Epithelial cell of proximal tubule (primary cell): ENCODE data around the gene UTP3. TPM values are rescaled to one million over a fixed set of nuclear protein-coding genes. Genes with fewer than 3 reads are reported as not detected.
A peak's percentile ranks its signal among the peaks of the same experiment; 100 is the strongest.
"Not testable (repeated sequence)": the region's sequence is repeated elsewhere in the genome, so short reads cannot be mapped to it uniquely, and the experiment has no call there.

Experiments used
- DNase-seq: peaks from one replicate; pipeline ENCODE4 v3.0.0-alpha.2; 2011; ENCODE audit warnings: low read depth
- H3K4me3 ChIP-seq: 2 replicates; pipeline ENCODE4 v1.5.1; 2011; ENCODE audit warnings: low read depth, mild to moderate bottlenecking, low read length
- total RNA-seq: library from RNA; depleted of rRNA; stranded (reverse); fragments of >200 nt; gene quantifications from 2 replicates; pipeline ENCODE4 v1.2.3, GENCODE V29; 2015
- TF ChIP-seq, protein P1 (sequence below): conservative IDR thresholded peaks from 2 replicates; pipeline ENCODE4 v1.5.1; 2012; ENCODE audit warnings: low read depth, mild to moderate bottlenecking, low read length

UTP3 gene
- total RNA-seq, 1 donor from 2014 or later = 28.0 TPM

GRCh38 chr4:70718811-70719604 lies 30.7 kb downstream of the UTP3 start:
- TF ChIP-seq, protein P1, sequence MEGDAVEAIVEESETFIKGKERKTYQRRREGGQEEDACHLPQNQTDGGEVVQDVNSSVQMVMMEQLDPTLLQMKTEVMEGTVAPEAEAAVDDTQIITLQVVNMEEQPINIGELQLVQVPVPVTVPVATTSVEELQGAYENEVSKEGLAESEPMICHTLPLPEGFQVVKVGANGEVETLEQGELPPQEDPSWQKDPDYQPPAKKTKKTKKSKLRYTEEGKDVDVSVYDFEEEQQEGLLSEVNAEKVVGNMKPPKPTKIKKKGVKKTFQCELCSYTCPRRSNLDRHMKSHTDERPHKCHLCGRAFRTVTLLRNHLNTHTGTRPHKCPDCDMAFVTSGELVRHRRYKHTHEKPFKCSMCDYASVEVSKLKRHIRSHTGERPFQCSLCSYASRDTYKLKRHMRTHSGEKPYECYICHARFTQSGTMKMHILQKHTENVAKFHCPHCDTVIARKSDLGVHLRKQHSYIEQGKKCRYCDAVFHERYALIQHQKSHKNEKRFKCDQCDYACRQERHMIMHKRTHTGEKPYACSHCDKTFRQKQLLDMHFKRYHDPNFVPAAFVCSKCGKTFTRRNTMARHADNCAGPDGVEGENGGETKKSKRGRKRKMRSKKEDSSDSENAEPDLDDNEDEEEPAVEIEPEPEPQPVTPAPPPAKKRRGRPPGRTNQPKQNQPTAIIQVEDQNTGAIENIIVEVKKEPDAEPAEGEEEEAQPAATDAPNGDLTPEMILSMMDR = no peak
- DNase-seq = peak; percentile 62
- no peak overlapping the region for H3K4me3 ChIP-seq

DNA sequence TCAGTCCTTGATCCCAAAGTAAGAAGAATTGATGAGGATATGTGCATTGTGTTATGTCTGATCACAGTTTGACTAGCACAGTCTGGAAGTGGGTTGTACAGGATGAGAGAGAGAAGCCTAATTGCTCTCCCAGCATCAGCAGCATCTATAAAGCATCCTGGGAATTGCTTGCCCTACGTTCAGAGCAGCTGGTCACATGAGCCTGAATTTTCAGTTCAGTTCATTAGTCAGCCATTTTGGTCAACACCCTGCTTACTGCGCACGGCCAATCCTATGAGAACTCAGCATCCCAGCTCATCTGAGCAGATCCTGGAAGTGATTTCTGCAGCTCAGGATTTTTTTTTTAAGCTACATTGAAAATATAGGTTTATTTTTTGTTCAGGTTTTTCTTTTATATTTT lies 33.4 kb downstream of the UTP3 start, which contains the start of gene RUFY3:
Gene RUFY3, plus strand, starts transcription at position 218 of the 400 bp plus-strand sequence. CDS start 610 bp downstream, outside the sequence.
- peak within 1 kb of the TSS; percentile 46 for H3K4me3 ChIP-seq
- peak; percentile 41 for DNase-seq
- TF ChIP-seq, protein P1 = no peak

- DNase-seq = no peak
- TF ChIP-seq, protein P1 = no peak
- H3K4me3 ChIP-seq = peak overlapping the region; percentile 46
Measured at GRCh38 chr4:70722199-70722791, 34.0 kb downstream of the UTP3 start.

- DNase-seq = no peak
- TF ChIP-seq, protein P1 = no peak
- H3K4me3 ChIP-seq = no peak overlapping the region
Measured at GRCh38 chr4:70724463-70724862, 36.1 kb downstream of the UTP3 start.

DNA sequence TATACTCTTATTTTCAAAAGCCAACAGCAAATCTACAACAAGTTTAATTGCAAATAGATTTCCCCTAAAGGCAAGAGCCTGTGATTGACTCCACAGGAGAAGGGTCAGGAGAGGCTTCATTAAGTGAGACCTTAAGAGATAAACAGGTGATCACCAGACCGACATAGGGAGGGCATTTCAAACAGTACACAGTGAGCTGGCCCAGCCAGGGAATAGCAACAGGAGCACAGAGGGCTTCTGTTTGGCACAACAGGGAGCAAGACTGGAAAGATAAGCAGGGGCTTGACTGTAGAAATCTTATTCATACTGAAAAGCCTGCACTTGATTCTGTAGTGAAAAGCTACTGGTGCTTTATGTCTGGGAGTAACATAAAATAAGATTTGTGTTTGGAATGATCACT lies 37.3 kb downstream of the UTP3 start:
- H3K4me3 ChIP-seq = no peak overlapping the region
- DNase-seq = no peak
- TF ChIP-seq, protein P1 = no peak

DNA sequence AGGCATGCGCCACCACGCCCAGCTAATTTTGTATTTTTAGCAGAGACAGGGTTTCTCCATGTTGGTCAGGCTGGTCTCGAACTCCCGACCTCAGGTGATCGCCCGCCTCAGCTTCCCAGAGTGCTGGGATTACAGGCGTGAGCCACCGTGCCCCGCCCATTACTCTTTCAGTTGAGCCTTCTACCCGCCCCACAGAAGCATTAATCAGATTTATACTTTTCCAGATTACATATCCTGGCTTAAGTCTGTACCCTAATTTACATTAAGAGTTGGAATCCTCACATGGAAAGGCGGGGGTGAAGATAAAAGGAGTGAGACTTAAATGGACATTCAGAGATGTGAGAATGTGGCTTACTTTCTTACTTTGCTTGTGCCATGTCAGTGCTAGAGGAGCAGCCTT lies 38.2 kb downstream of the UTP3 start:
- H3K4me3 ChIP-seq, DNase-seq: not testable (repeated sequence)

- DNase-seq = no peak
- H3K4me3 ChIP-seq = no peak overlapping the region
- TF ChIP-seq, protein P1 = no peak
Measured at GRCh38 chr4:70728091-70728490, 39.8 kb downstream of the UTP3 start.

DNA sequence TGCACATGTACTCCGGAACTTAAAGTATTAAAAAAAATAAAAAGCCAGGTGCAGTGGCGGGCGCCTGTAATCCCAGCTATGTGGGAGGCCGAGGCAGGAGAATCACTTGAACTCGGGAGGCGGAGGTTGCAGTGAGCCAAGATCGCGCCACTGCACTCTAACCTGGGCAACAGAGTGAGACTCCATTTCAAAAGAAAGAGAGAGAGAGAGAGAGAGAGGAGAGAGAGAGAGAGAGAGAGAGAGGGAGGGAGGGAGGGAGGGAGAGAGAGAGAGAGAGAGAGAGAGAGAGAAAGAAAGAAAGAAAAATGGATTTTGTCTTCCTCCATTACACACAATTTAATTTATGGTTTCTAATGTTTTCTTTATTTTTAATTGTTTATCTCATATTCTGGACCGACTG lies 44.5 kb downstream of the UTP3 start:
- H3K4me3 ChIP-seq, DNase-seq: not testable (repeated sequence)
